IMR-90 (cell line): ENCODE measurements around the gene RNPEPL1. TPM values are rescaled to one million over a fixed set of nuclear protein-coding genes. Genes with fewer than 3 reads are reported as not detected.

ENCODE experiments used
- ATAC-seq: fragments of 200-7000 bp; cut with Tn5 transposase; 2 replicates; pipeline ENCODE4 v1.9.1; 2020; ENCODE audit warnings: low read depth, mild to moderate bottlenecking, moderate library complexity
- BruUV-seq: library from RNA; stranded (reverse); fragments of 400-500 nt; replicated peaks from 2 replicates; lab custom pipeline; 2021; lab: Mats Ljungman, UMichigan
- CTCF ChIA-PET: fragments of 300-600 bp; formaldehyde crosslinking; extraction: SDS; loops from one replicate; lab custom pipeline; 2021; ENCODE audit warnings: antibody characterized with exemption; lab: Yijun Ruan, JAX
- POLR2A ChIA-PET: fragments of 300-600 bp; sonication (Branson Sonifier 250); formaldehyde crosslinking; loops from one replicate; lab custom pipeline; 2022; ENCODE audit warnings: antibody characterized with exemption; ENCODE audit not compliant: unreplicated experiment; lab: Charles Lee
- DNase-seq: peaks from one replicate; pipeline ENCODE4 v3.0.0; 2013
- H2AFZ ChIP-seq: replicated peaks from 2 replicates; pipeline ENCODE3; 2013; ENCODE audit warnings: low read length, mild to moderate bottlenecking; ENCODE audit not compliant: poor library complexity
- H2AK5ac ChIP-seq: 2 replicates; pipeline ENCODE4 v1.6.1; 2013; ENCODE audit warnings: low read depth, low read length, inconsistent platforms
- H2AK9ac ChIP-seq: replicated peaks from 2 replicates; pipeline ENCODE3; 2013; ENCODE audit warnings: mild to moderate bottlenecking, low read depth, low read length, moderate library complexity; ENCODE audit not compliant: poor library complexity
- H2BK120ac ChIP-seq: 2 replicates; pipeline ENCODE4 v1.6.1; 2013; ENCODE audit warnings: low read depth, low read length, inconsistent platforms
- H2BK15ac ChIP-seq: 3 replicates; pipeline ENCODE4 v1.6.1; 2013; ENCODE audit warnings: low read depth, low read length, inconsistent platforms
- H2BK20ac ChIP-seq: 2 replicates; pipeline ENCODE4 v1.6.1; 2013; ENCODE audit warnings: low read depth, mild to moderate bottlenecking, inconsistent platforms, low read length, moderate library complexity
- H2BK5ac ChIP-seq: 2 replicates; pipeline ENCODE4 v1.6.1; 2013; ENCODE audit warnings: mild to moderate bottlenecking, low read depth, low read length, inconsistent platforms; ENCODE audit not compliant: poor library complexity, severe bottlenecking
- H3K14ac ChIP-seq: replicated peaks from 2 replicates; pipeline ENCODE4 v1.6.1; 2013; ENCODE audit warnings: low read depth, low read length, inconsistent platforms
- H3K18ac ChIP-seq: 2 replicates; pipeline ENCODE4 v1.6.1; 2013; ENCODE audit warnings: low read depth, low read length, control low read depth
- H3K23ac ChIP-seq: 2 replicates; pipeline ENCODE4 v1.6.1; 2013; ENCODE audit warnings: low read depth, low read length, inconsistent platforms
- H3K27ac ChIP-seq: 2 replicates; pipeline ENCODE4 v1.5.1; 2013; ENCODE audit warnings: mild to moderate bottlenecking, control low read depth, low read length; ENCODE audit not compliant: insufficient read depth
- H3K27me3 ChIP-seq: 2 replicates; pipeline ENCODE4 v1.6.1; 2013; ENCODE audit warnings: low read length; ENCODE audit not compliant: control insufficient read depth, insufficient read depth
- H3K36me3 ChIP-seq: 2 replicates; pipeline ENCODE4 v1.6.1; 2013; ENCODE audit warnings: low read length, mixed read lengths; ENCODE audit not compliant: control insufficient read depth, insufficient read depth
- H3K4ac ChIP-seq: 2 replicates; pipeline ENCODE4 v1.6.1; 2013; ENCODE audit warnings: low read depth, low read length, inconsistent platforms
- H3K4me1 ChIP-seq: 2 replicates; pipeline ENCODE4 v1.6.1; 2013; ENCODE audit warnings: low read length, mixed read lengths; ENCODE audit not compliant: control insufficient read depth, insufficient read depth
- H3K4me2 ChIP-seq: 2 replicates; pipeline ENCODE4 v1.6.1; 2013; ENCODE audit warnings: low read depth, mild to moderate bottlenecking, control low read depth, low read length, moderate library complexity
- H3K4me3 ChIP-seq: 2 replicates; pipeline ENCODE4 v1.5.1; 2013; ENCODE audit warnings: low read depth, mild to moderate bottlenecking, control low read depth, low read length, moderate library complexity; ENCODE audit not compliant: insufficient read depth
- H3K56ac ChIP-seq: 2 replicates; pipeline ENCODE4 v1.6.1; 2013; ENCODE audit warnings: low read length, inconsistent platforms; ENCODE audit not compliant: insufficient read depth; ENCODE audit errors: extremely low read depth
- H3K79me1 ChIP-seq, 2 experiments: 2 replicates each; pipeline ENCODE4 v1.6.1; 2013; ENCODE audit warnings: low read length in 2 of 2, inconsistent platforms in 1 of 2, low read depth in 1 of 2
- H3K9ac ChIP-seq: 2 replicates; pipeline ENCODE4 v1.6.1; 2013; ENCODE audit warnings: low read depth, low read length, control low read depth
- H3K9me1 ChIP-seq: 2 replicates; pipeline ENCODE4 v1.6.1; 2013; ENCODE audit warnings: low read length, inconsistent platforms; ENCODE audit not compliant: insufficient read depth
- H3K9me3 ChIP-seq: 2 replicates; pipeline ENCODE4 v1.6.1; 2013; ENCODE audit warnings: low read length; ENCODE audit not compliant: control insufficient read depth, insufficient read depth
- H4K20me1 ChIP-seq: 2 replicates; pipeline ENCODE4 v1.6.1; 2013; ENCODE audit warnings: low read length, inconsistent platforms; ENCODE audit not compliant: insufficient read depth
- H4K5ac ChIP-seq: 2 replicates; pipeline ENCODE4 v1.6.1; 2013; ENCODE audit warnings: mild to moderate bottlenecking, low read depth, low read length, control low read depth
- H4K8ac ChIP-seq, 2 experiments: 2 replicates each; pipeline ENCODE4 v1.6.1; 2013; ENCODE audit warnings: low read depth in 2 of 2, low read length in 2 of 2, control low read depth in 1 of 2, inconsistent platforms in 1 of 2
- H4K91ac ChIP-seq: 2 replicates; pipeline ENCODE4 v1.6.1; 2013; ENCODE audit warnings: low read depth, low read length, inconsistent platforms; ENCODE audit not compliant: insufficient read depth
- BHLHE40 ChIP-seq: fragments of 150-350 bp; IDR thresholded peaks from 2 replicates; pipeline ENCODE4 v1.6.1; 2016; ENCODE audit warnings: mild to moderate bottlenecking, low read depth, low read length
- CEBPB ChIP-seq: IDR thresholded peaks from 2 replicates; pipeline ENCODE4 v1.6.1; 2012; ENCODE audit warnings: low read depth, low read length, improper control_type of control experiment
- CHD1 ChIP-seq: IDR thresholded peaks from 2 replicates; pipeline ENCODE4 v1.6.1; 2012; ENCODE audit warnings: low read depth, low read length, improper control_type of control experiment
- CTCF ChIP-seq: conservative IDR thresholded peaks from 2 replicates; pipeline ENCODE4 v1.5.1; 2012; ENCODE audit warnings: mild to moderate bottlenecking, low read depth, low read length, improper control_type of control experiment
- ELK1 ChIP-seq: fragments of 150-350 bp; IDR thresholded peaks from 2 replicates; pipeline ENCODE4 v1.6.1; 2016; ENCODE audit warnings: low read depth, mild to moderate bottlenecking, low read length, moderate library complexity, borderline replicate concordance
- FOS ChIP-seq: fragments of 150-350 bp; IDR thresholded peaks from 2 replicates; pipeline ENCODE4 v1.6.1; 2016; ENCODE audit warnings: low read depth, low read length
- MAFK ChIP-seq: IDR thresholded peaks from 2 replicates; pipeline ENCODE4 v1.6.1; 2012; ENCODE audit warnings: low read depth, low read length, improper control_type of control experiment
- MXI1 ChIP-seq: IDR thresholded peaks from 2 replicates; pipeline ENCODE4 v1.6.1; 2012; ENCODE audit warnings: low read depth, mild to moderate bottlenecking, low read length, moderate library complexity, borderline replicate concordance
- NFE2L2 ChIP-seq: fragments of 150-350 bp; IDR thresholded peaks from 2 replicates; pipeline ENCODE4 v1.6.1; 2016; ENCODE audit warnings: low read depth, mild to moderate bottlenecking, low read length
- POLR2A ChIP-seq: IDR thresholded peaks from 2 replicates; pipeline ENCODE4 v1.6.1; 2012; ENCODE audit warnings: mild to moderate bottlenecking, low read depth, low read length
- RAD21 ChIP-seq: IDR thresholded peaks from 2 replicates; pipeline ENCODE4 v1.6.1; 2012; ENCODE audit warnings: low read length, improper control_type of control experiment
- RCOR1 ChIP-seq: IDR thresholded peaks from 2 replicates; pipeline ENCODE4 v1.6.1; 2012; ENCODE audit warnings: mild to moderate bottlenecking, low read length, improper control_type of control experiment; ENCODE audit not compliant: insufficient replicate concordance
- RFX5 ChIP-seq: IDR thresholded peaks from 2 replicates; pipeline ENCODE4 v1.8.0; 2012; ENCODE audit warnings: low read depth, mild to moderate bottlenecking, low read length, moderate library complexity
- SMC3 ChIP-seq: fragments of 150-350 bp; IDR thresholded peaks from 2 replicates; pipeline ENCODE4 v1.6.1; 2016; ENCODE audit warnings: low read depth, mild to moderate bottlenecking, antibody characterized with exemption, low read length, moderate library complexity
- USF2 ChIP-seq: fragments of 150-350 bp; IDR thresholded peaks from 2 replicates; pipeline ENCODE4 v1.6.1; 2017; ENCODE audit warnings: mild to moderate bottlenecking, antibody characterized with exemption, low read length, low read depth
- WGBS, 2 experiments: methylation state at CpG; one replicate each; pipeline versions ENCODE4 v1.1.5 to v1.1.7; 2013; ENCODE audit warnings: missing lambda C conversion rate in 2 of 2; ENCODE audit not compliant: insufficient read length in 1 of 2; ENCODE audit errors: extremely low coverage in 2 of 2; 5-methylcytosine and 5-hydroxymethylcytosine counted together
- dilution Hi-C: fragments of 300-500 bp; cut with HindIII; formaldehyde crosslinking; loops from one replicate; pipeline ENCODE4 v1.14.3; 2018; ENCODE audit warnings: low sequenced_read_pairs; ENCODE audit not compliant: unreplicated experiment
- in situ Hi-C: fragments of 300-500 bp; cut with MboI; formaldehyde crosslinking; loops from 3 replicates; pipeline ENCODE4 v1.14.3; 2019; ENCODE audit warnings: low sequenced_read_pairs, inconsistent platforms, mixed read lengths
- intact Hi-C: fragments of 100-400 bp; cut with micrococcal nuclease; formaldehyde crosslinking; loops from 2 replicates; pipeline ENCODE4 v1.10.0; 2022
- polyA plus RNA-seq, 3 experiments: library from polyadenylated mRNA; depleted of rRNA; stranded (reverse); fragments of >200 nt; gene quantifications; 2 replicates each; pipeline ENCODE4 v1.2.3, GENCODE V29; 2012; ENCODE audit warnings: low replicate concordance in 1 of 3
- total RNA-seq: library from RNA; depleted of rRNA; stranded (reverse); fragments of >200 nt; gene quantifications from 2 replicates; pipeline ENCODE4 v1.2.3, GENCODE V29; 2012

The RNPEPL1 gene
- total and polyA plus RNA-seq, 2 of the 4 experiments (the other 2 are of a cell fraction) = 3.8 to 18.7 TPM

- Histone ChIP-seq H4K91ac (no peak overlapping the region), H2BK15ac (no peak overlapping the region), H3K36me3 (no peaks in the 10 kb centered on the region), H3K23ac (no peak overlapping the region), H3K56ac (no peak overlapping the region), H3K9me1 (no peaks in the 10 kb centered on the region), H2AK9ac (no peak overlapping the region), H2AK5ac (no peak overlapping the region), H4K20me1 (no peaks in the 10 kb centered on the region), H3K4me2 (no peak overlapping the region), H4K8ac (no peak overlapping the region), H3K9ac (no peak overlapping the region), H4K5ac (no peak overlapping the region), H3K4me3 (no peak overlapping the region), H3K27me3 (no peaks in the 10 kb centered on the region), H3K14ac (no peak overlapping the region), H2BK120ac (no peak overlapping the region), H3K27ac (no peak overlapping the region), H2BK5ac (no peak overlapping the region), H3K4me1 (no peaks in the 10 kb centered on the region), H3K79me1 (no peaks in the 10 kb centered on the region), H2AFZ (no peak overlapping the region), H3K4ac (no peak overlapping the region), H3K18ac (no peak overlapping the region), H3K9me3 (no peaks in the 10 kb centered on the region; the same call in none of the 2 replicates), H2BK20ac (no peak overlapping the region)
- dilution Hi-C loops = no loop called here
- whole genome bisulfite sequencing, 2 experiments = no CpG with 5 or more reads among the region's 13 CpGs
- ChIA-PET CTCF (no interaction called here), POLR2A (no interaction called here)
- ATAC-seq (no peak), DNase-seq (no peak)
- BruUV-seq = no TSS peak
- intact Hi-C loops = no loop called here
- in situ Hi-C loops = no loop called here
- no peak for TF ChIP-seq CEBPB
- TF ChIP-seq FOS = no peak
- no peak for TF ChIP-seq MAFK
- TF ChIP-seq POLR2A = no peak
- no peak for TF ChIP-seq RAD21
- TF ChIP-seq NFE2L2 = no peak
- TF ChIP-seq RFX5 = no peak
- TF ChIP-seq SMC3 = no peak
- TF ChIP-seq RCOR1 = no peak
- TF ChIP-seq ELK1 = no peak
- TF ChIP-seq MXI1 = no peak
- TF ChIP-seq USF2 = no peak
- no peak for TF ChIP-seq CHD1
- no peak for TF ChIP-seq CTCF
- no peak for TF ChIP-seq BHLHE40
Observed at GRCh38 chr2:240620149-240620731, 52.0 kb downstream of the RNPEPL1 start.
